ENCODE data around the gene CSNK1A1.

DNA sequence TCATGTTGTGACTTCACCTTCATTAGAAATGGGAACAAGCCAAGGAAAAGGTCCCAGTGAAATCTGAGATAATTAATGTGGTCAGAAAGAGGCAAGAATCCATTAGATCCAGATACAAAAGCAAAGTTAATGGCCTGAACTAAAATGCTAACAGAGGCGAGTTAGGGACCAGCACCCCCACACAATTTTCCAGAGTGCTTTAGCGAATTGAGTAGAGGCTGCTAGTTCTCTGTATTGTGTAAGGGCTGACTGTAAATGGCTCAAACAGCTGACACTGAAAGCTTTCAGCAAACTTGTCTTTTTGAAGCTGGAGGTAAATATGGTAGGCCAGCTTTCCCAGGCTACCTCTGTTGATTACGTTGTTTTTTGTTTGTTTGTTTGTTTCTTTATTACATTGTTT, 75.5 kb downstream of the CSNK1A1 start:
- TF ChIP-seq, protein P1, sequence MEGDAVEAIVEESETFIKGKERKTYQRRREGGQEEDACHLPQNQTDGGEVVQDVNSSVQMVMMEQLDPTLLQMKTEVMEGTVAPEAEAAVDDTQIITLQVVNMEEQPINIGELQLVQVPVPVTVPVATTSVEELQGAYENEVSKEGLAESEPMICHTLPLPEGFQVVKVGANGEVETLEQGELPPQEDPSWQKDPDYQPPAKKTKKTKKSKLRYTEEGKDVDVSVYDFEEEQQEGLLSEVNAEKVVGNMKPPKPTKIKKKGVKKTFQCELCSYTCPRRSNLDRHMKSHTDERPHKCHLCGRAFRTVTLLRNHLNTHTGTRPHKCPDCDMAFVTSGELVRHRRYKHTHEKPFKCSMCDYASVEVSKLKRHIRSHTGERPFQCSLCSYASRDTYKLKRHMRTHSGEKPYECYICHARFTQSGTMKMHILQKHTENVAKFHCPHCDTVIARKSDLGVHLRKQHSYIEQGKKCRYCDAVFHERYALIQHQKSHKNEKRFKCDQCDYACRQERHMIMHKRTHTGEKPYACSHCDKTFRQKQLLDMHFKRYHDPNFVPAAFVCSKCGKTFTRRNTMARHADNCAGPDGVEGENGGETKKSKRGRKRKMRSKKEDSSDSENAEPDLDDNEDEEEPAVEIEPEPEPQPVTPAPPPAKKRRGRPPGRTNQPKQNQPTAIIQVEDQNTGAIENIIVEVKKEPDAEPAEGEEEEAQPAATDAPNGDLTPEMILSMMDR (conservative IDR thresholded peaks at IDR 0.05; ENCODE audit: low read depth, low read length) = no peak
- no peak for TF ChIP-seq CEBPB (IDR thresholded peaks at IDR 0.05; ENCODE audit: low read depth, low read length)
- TF ChIP-seq, protein P2, sequence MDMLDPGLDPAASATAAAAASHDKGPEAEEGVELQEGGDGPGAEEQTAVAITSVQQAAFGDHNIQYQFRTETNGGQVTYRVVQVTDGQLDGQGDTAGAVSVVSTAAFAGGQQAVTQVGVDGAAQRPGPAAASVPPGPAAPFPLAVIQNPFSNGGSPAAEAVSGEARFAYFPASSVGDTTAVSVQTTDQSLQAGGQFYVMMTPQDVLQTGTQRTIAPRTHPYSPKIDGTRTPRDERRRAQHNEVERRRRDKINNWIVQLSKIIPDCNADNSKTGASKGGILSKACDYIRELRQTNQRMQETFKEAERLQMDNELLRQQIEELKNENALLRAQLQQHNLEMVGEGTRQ (IDR thresholded peaks at IDR 0.05; ENCODE audit: low read depth, low read length) = no peak
